Measurements from ENCODE around the gene ERC2. TPM values are rescaled to one million over a fixed set of nuclear protein-coding genes. Genes with fewer than 3 reads are reported as not detected.

Gene ERC2
- total and polyA plus RNA-seq, 2 donors (not counting 3 experiments of a cell fraction or from before 2014, with no cell fraction given), result 5.6 to 15.5 TPM

- Histone ChIP-seq H3K9me3 (replicated peaks; ENCODE audit: control insufficient read depth, insufficient read depth, low read length) (no peaks in the 10 kb centered on the region), H3K79me2 (ENCODE audit: control insufficient read depth, insufficient read depth, low read length) (no peaks in the 10 kb centered on the region), H2AFZ (ENCODE audit: low read depth, low read length) (no peak overlapping the region), H3K4me3 (replicated peaks in 1 of 3; ENCODE audit: insufficient read depth in 1 of 3, low read depth in 1 of 3, low read length in 3 of 3) (no peak overlapping the region), H3K27ac (ENCODE audit: insufficient read depth, low read depth, low read length) (no peak overlapping the region), H3K4me1 (ENCODE audit: control insufficient read depth, extremely low read depth, insufficient read depth, low read length) (no peaks in the 10 kb centered on the region), H3K9ac (replicated peaks; ENCODE audit: extremely low read depth, insufficient read depth, low read length) (no peak overlapping the region), H3K4me2 (ENCODE audit: insufficient read depth, low read length) (no peak overlapping the region), H4K20me1 (replicated peaks; ENCODE audit: control insufficient read depth, extremely low read depth, insufficient read depth, low read length) (no peaks in the 10 kb centered on the region), H3K9me1 (replicated peaks; ENCODE audit: control insufficient read depth, extremely low read depth, insufficient read depth, low read length) (no peaks in the 10 kb centered on the region), H3K36me3 (ENCODE audit: control insufficient read depth in 2 of 2, extremely low read depth in 1 of 2, insufficient read depth in 2 of 2, low read length in 2 of 2) (no peaks in the 10 kb centered on the region), H3K27me3 (ENCODE audit: control insufficient read depth in 2 of 2, insufficient read depth in 2 of 2, low read length in 2 of 2) (no peaks in the 10 kb centered on the region)
- dilution Hi-C loops (cut with MboI; ENCODE audit: extremely low pct_ligation_motif_present, low sequenced_read_pairs), result no loop called here
- ChIA-PET CTCF (no interaction called here), POLR2A (no interaction called here)
- BruUV-seq (replicated peaks), result no TSS peak
- no peak for FAIRE-seq
- no peak for TF ChIP-seq EZH2 (IDR thresholded peaks at IDR 0.05; ENCODE audit: borderline replicate concordance, low read depth, low read length, severe bottlenecking)
- no peak for TF ChIP-seq FOS (IDR thresholded peaks at IDR 0.05; ENCODE audit: borderline replicate concordance, insufficient read depth, low read length)
- no peak for TF ChIP-seq MAX (IDR thresholded peaks at IDR 0.05; ENCODE audit: insufficient read depth, insufficient read length)
- no peak for TF ChIP-seq GATA2 (IDR thresholded peaks at IDR 0.05; ENCODE audit: insufficient read depth, insufficient read length, low read depth, low read length)
- TF ChIP-seq JUN (IDR thresholded peaks at IDR 0.05; ENCODE audit: borderline replicate concordance, insufficient read depth, insufficient read length, low read depth), result no peak
- TF ChIP-seq MYC (IDR thresholded peaks at IDR 0.05; ENCODE audit: low read depth, low read length), result no peak
- TF ChIP-seq POLR2A (IDR thresholded peaks at IDR 0.05; ENCODE audit: low read depth, low read length), result no peak
- TF ChIP-seq POLR2AphosphoS5 (IDR thresholded peaks at IDR 0.05; ENCODE audit: insufficient read depth, low read depth, low read length), result no peak
- no peak for TF ChIP-seq CTCF (IDR thresholded peaks at IDR 0.05; ENCODE audit: extremely low read depth in 1 of 2, insufficient read depth in 1 of 2, low read depth in 1 of 2, low read length in 2 of 2)
- intact Hi-C loops (cut with micrococcal nuclease), result no loop called here
- no peak for DNase-seq (ENCODE audit: low read depth, low spot score)
These were observed 609.0 kb downstream of the ERC2 start for GRCh38 chr3:55859305-55859704.
